Mammary epithelial cell (primary cell): Measurements from ENCODE around the gene USP24.

Source experiments
- CTCF ChIP-seq, 2 donors: IDR thresholded peaks in 1 of 2; conservative IDR thresholded peaks in 1 of 2; 2 replicates each; pipeline ENCODE4 v1.5.1; 2011 to 2012; ENCODE audit warnings: inconsistent platforms in 2 of 2, low read length in 2 of 2, mild to moderate bottlenecking in 2 of 2, control low read depth in 1 of 2, low read depth in 1 of 2; ENCODE audit not compliant: insufficient read depth in 1 of 2; ENCODE audit errors: extremely low read depth in 1 of 2
- EZH2 ChIP-seq: IDR thresholded peaks from 2 replicates; pipeline ENCODE4 v1.6.1; 2012; ENCODE audit warnings: low read length, inconsistent platforms, borderline replicate concordance

- TF ChIP-seq EZH2, result no peak
- no peak for TF ChIP-seq CTCF (conservative IDR thresholded peaks at IDR 0.05 in 1 of 2, IDR thresholded peaks at IDR 0.05 in 1 of 2; ENCODE audit: extremely low read depth in 1 of 2, insufficient read depth in 1 of 2, low read depth in 1 of 2, low read length in 2 of 2)
Observed at GRCh38 chr1:55045430-55045829, 169.7 kb downstream of the USP24 start.
